GDM1 (cell line): ENCODE results near the gene PSMA7.
"Not testable (repeated sequence)": the region's sequence is repeated elsewhere in the genome, so short reads cannot be mapped to it uniquely, and the experiment has no call there.

Source experiments
- DNase-seq: peaks from one replicate; lab custom pipeline; 2025; lab: John Stamatoyannopoulos, UW

The PSMA7 gene

DNA sequence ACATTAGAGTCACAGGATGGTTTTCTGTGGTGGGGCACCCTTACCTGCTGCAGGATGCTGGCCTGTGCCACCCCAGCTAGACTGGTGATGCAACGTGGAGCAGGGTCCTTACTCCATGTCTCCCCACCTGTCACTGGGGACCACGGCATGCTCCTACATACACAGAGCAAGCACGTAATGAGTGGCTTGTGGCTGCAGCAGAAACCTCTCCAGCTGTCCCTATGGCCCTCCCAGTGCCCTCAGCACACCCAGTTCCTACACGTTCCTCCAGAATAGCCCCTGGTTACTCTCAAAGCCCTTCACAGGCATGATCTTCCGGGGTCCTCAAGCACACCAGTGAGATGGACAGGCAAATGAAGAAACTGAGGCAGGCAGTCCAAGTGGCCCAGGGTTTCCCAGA is 24.1 kb downstream of the PSMA7 start:
- no peak for DNase-seq

DNA sequence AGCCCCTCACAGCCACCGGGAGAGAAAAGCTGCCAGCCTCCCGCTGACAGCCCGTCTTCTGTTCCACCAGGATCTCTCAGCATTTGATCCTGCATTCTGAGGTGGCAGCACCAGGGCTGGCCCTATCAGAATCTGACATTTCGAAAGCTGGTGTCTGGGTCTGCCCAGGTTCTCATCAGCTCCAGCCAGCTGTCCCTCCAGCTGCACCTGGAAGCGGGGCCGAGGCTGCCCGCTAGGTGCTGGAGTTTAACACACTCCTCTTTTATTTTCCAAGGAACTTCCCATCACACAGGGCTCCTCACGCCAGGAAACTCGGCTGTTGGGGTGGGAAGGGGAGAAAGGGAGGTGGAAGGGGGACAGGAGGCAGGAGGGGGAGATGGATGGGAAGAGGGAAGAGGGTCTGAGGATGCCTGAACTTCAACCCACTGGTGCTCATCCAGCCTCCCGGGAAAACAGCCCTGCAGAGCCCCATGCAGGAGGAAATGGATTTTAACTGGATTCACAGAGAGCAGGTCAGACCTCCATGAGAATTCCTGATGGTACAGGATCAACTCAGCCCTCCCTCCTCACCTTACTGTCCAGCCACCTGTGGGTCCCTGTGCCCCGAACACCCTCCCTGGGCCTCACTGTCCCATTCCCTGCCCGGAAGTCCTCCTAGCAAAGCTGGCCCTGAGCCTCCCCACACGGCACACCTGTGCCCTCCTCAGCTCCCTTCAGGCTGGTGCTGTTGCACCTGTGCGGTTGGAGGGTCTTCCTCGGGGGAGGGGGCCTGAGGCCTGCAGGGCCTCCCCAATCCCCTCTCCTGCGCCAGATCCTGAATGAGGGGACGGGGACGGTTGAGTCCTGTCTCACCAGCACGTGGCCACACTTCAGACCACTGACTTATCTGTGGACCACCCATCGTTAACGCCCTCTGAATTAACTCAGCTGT is 24.8 kb downstream of the PSMA7 start:
- DNase-seq: no peak

DNA sequence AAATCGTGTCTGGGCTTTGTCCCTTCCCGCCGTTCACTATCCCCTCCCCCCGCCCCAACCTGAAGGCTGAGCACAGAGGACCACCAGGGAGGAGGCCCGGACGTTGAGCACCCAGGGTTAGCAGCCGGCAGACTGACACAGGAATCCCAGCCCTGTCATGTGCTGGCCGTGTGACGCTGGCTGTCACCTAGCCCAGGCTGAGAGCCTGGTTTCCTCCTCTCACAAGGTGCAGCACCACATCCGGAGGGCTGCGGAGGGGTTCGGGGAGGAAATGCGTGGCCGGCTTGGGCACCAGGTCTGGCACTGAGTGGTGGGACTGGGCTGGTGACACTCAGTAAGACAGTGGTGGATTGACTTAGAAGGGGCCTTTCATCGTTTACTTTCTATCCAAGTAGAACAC is 25.5 kb downstream of the PSMA7 start:
- no peak for DNase-seq

DNA sequence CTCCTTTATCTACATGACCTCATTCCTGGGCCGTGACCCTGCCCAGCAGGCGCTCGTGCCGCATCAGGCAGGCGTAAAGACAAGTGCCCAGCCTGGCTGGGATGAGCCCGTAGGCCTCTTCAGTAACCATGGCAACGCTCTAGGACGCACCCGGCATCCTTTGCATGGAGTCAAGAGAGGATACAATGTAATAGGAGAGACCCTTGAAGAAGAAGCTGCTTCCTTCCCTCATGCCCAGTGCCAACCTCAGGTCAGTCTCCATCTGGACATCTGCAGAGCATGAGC is 25.9 kb downstream of the PSMA7 start:
- no peak for DNase-seq

DNA sequence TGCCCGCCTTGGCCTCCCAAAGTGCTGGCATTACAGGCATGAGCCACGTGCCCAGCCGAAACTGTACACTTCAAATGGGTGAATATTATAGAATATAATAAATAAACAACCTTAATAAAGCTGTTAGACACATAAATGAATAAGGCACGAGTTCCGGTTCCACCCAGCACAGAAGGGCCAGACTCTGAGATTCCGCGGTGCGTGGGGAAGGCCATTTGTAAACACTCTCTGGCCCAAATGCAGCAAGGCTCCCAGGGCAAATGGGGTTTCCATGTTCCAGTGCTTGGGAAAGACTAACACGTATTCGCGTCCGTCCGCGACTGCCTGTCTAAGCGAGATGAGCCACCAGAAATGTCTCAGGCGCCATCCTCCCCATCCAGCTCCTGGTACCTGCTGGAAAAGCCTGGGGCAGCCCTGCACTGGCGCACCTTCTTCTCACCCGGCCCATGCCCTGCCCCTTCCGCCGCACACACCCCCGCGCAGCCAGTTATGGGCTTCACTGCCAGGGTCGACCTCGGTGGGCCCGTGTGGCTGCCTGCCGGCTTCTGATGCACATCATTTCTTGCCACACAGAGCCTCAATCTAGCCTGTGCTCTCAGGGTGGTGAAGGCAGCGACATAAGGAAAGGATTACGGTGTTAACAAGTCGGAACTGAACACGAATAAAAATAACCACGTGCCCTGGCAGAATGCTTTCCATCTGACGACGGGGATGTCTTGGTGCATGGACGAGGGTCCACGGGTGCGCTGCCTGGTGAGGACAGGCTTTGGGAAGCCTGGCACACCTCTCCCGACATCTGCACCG is 26.4 kb downstream of the PSMA7 start:
- DNase-seq: no peak

DNA sequence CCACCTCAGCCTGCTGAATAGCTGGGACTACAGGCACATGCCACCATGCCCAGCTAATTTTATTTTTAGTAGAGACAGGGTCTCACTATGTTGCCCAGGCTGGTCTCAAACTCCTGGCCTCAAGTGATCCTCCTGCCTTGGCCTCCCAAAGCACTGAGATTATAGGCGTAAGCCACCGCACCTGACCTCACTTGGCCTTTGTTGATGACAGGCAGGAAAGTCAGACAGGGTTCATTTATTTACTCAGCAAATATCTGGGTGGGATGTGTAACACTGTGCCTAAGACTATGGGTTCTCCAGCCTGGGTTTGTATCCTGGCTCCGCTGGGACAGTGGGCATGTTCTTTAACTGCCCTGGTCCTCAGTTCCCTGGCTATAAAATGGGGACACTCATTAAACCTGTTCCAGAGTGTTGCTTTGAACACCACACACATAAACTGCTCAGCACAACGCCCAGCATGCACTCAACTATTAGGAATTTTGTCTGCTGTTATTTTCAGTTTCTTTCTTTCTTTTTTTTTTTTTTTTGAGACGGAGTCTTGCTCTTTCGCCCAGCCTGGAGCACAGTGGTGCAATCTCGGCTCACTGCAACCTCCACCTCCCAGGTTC is 27.3 kb downstream of the PSMA7 start:
- DNase-seq: not testable (repeated sequence)

DNA sequence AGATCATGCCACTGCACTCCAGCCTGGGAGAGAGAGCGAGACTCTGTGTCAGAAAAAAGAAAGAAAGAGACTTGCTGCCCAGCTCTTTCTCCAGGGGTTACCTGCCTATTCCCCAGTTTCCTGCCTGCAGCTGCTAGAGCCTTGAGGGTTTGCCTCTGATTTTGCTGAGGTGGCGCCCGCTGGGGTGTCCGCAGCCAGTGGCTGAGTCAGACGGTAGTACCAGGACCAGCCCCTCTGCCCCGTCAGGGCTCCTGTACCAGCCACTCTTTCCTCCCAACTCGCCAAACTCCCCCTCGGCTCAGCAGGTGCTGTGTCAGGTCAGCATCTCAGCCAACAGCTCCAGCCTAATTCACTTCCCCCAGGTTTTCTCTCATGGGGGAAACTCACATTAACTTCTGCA is 28.3 kb downstream of the PSMA7 start:
- DNase-seq: no peak

DNA sequence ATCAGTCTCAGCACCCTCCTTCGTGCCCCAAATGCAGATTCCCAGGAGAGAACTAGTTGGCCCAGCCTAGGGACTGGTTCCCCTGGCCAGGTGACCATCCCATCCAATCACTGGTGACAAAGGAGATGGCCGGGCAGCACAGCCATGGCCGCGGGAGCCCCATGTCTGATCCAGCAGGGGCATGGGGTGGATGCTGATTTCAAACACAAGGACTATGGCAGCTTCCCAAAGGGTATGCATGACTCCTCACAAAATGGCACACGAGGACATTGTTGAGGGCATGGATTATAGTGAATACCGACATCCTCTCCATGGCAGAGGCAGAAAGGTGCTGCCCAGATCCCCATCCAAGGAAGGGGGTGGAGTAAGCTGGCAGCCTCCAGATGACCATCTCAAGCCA is 30.8 kb downstream of the PSMA7 start:
- no peak for DNase-seq

DNA sequence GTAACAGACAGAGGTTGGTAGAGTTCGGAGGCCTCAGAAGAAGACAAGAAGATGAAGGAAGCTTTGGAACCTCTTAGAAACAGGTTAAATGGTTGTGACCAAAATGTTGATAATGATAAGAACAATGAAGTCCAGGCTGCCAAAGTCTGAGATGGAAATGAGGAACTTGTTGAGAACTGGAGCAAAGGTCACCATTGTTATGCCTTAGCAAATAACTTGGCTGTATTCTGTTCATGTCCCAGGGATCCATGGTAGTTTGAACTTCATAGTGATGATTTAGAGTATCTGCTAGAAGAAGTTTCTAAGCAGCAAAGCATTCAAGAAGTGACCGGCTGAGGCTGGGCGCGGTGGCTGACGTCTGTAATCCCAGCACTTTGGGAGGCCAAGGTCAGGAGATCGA is 32.0 kb downstream of the PSMA7 start:
- DNase-seq: no peak

DNA sequence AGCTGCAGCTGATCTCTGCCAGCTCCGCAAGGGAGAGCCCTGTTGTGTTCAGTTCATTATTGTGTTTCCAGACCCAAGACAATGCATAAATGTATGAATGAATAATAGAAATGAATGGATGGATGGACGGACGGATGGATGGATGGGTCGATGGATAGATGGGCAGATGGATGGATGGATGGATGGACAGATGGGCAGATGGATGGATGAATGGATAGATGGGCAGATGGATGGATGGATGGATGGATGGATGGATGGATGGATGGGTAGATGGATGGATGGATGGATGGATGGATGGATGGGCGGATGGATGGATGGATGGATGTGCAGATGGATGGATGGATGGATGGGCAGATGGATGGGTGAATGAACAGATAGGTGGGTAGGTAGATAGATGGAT is 37.6 kb downstream of the PSMA7 start:
- DNase-seq: no peak

DNA sequence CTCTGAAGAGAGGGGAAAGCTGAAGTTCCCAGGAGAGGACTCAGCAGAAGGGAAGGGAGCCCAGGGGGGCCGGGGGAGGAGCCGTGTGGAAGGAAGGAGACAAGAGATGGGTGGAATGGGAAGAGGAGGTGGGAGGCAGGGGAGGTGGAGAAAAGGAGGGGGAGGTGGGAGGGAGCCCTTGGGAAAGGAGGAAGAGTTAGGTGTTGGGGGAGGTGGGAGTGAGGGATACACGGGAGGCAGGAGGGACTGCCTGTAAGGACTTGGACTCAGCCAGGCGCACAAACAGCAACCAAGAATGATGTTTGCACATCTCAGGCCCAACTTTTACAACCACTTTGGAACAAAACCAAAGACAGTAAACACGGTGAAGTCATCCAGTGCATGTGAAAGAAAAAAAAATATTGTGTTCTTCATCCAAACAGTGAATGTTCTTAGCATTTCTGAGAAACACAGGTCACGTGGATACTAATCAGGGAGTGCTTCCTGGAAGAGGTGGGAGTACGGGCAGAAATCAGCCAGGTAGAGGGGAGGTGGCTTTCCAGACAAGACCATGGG is 38.3 kb downstream of the PSMA7 start:
- DNase-seq: no peak

DNA sequence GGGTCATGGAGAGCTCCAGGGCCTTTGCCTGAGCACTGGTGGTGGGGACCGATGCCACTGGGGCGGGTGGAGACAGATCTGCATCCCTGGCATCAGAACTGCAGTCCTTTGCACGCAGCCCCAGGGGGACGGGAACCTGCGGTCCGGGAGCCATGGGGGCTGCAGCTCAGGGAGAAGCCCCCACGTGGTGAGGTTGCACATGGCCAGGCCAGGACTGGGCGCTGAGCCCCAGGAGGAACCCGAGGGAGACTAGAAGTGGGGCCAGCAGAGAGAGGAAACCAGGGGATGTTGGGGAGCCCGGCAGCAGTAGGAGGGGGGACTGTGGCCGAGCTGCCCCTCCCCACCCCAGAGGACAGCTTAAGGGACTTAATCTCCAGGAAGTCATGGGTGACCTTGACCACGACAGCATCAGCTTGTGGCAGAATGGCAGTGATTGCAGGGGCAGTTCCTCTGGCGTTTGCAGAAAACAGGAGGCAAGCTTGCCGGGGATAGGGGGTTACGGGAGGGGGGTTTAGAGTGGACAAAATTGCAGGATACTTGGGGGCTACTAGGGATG is 38.9 kb downstream of the PSMA7 start:
- no peak for DNase-seq

DNA sequence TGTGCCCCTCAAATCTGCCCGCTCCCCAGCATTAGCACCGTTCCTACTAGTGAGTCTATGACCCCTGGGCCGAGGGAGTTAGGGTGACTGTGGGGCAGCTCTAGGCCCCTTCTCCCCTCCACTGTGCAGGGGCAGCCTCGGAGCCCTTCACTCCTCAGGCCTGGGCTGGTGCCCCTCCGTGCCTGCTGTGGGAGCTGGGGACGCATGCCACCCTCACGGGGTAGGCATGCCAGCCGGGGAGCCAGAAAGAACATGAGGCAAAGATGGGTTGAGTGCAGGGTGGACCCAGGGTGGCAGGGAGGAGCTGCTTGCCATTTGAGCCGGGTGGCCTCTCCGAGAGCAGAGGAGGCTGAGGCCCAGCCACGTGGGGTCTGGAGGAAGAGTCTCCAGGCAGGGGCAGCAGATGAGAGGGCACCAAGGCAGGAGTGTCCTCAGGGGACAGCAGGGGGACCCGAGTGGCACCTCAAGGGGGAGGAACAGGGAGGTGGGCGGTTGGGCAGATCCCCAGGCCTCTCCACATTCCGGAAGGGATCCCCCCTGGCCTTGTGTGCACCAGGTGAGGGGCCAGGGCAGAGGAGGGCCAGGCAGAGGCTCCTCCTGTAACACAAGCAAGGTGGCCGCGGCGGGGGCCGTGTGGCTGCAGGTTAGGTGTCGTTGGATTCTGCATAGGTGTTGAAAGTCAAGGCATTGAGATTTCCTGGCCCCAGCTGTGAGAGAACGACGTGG is 39.5 kb downstream of the PSMA7 start:
- DNase-seq: no peak

DNA sequence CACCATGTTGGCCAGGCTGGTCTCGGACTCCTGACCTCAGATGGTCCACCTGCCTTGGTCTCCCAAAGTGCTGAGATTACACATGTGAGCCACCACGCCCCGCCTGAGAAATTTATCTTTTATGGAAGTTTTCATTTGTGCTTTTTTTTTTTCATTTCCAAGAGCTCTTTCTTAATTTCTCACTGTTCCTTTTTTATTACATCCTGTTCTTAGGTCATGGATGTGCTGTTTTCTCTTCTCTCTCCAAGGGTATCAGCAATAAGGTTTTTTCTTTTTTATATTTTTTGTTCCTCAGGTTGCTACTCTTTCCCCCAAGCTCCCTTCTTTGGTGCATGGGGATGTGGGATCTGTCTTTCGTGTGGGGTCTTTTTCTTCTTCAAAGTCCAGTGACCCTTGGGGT is 42.1 kb downstream of the PSMA7 start:
- DNase-seq: no peak

DNA sequence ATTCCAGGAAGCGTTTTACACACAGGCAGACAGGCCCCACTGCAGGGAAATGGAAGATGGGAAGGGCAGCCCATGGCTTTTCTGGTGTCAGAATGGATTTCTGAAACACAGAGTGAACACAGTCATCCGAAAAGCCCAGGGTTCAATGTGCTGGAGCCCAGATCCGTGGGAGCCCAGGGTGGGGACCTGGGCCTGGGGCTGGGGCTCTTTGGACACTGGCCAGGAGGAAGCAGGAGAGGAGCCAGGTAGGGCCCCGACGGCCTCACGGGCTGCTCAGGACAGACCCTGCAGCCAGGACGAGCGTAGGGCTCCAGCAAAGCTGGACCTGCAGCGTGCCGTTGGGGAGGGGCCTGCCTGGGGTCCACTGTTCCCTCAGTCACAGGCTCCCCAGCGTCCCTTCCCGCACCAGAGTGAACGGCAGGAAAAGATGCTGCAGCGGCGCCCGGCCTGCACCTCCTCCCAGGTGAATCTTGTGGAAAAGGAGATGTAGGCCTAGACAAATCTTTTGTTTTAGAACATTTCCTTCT is 45.2 kb downstream of the PSMA7 start:
- no peak for DNase-seq

DNA sequence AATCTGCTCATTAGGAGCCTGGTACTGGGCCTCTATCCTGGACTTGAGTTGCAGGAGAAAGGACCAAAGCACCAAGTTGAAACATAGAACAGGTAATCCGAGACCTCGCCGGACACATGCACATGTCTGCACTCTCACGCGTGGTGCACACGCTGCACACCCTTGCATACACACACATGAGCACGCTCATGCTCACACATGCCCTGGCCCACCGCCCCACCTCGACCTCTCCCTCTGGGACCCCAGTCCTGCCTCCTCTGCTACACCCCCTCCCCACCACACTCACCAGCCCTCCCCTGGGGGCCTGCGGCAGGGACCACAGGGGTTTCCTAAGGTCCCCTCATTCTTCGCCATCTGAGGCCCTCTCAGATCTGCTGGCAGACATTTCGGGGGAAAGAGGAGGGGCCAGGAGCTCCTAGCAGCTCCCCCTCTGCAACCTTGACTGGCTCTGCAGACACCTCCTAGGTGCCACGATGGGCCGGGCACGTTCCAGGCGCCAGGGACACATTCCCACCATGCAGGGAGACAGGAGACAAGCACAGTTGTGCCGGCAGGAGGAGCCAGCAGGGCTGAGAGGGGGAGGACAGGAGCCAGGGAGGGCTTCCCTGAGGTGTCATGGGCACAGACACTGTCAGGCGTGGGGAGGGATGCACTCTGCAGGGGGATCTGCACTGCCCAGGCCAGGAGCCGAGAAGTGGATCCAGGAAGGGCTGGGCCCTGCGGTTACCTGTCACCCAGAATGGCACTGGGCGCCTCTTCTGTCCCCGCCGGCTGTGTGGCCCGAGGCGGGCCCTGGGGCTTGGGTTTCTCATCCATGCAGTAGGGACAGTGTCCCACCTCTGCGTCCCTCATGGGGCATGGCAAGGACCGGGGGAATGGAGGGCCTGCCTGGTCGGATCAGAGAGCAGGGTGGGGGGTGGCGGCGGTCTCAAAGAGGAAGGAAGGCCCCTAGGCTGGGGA is 46.5 kb downstream of the PSMA7 start:
- no peak for DNase-seq

DNA sequence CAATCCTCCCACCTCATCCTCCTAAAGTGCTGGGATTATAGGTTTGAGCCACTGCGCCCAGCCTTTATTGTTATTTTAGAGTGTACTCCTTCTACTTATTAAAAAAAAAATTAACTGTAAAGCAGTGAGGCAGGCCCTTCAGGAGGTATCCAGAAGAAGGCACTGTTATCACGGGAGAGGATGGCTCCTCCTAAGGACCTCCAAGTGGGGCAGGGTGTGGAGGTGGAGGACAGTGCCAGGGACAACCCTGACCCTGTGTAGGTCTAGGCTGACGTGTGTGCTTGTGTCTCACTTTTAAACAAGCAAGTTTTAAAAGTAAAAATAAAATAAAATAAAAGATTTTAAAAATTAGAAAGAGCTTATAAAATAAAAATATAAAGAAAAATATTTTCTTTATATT is 53.8 kb downstream of the PSMA7 start:
- no peak for DNase-seq

DNA sequence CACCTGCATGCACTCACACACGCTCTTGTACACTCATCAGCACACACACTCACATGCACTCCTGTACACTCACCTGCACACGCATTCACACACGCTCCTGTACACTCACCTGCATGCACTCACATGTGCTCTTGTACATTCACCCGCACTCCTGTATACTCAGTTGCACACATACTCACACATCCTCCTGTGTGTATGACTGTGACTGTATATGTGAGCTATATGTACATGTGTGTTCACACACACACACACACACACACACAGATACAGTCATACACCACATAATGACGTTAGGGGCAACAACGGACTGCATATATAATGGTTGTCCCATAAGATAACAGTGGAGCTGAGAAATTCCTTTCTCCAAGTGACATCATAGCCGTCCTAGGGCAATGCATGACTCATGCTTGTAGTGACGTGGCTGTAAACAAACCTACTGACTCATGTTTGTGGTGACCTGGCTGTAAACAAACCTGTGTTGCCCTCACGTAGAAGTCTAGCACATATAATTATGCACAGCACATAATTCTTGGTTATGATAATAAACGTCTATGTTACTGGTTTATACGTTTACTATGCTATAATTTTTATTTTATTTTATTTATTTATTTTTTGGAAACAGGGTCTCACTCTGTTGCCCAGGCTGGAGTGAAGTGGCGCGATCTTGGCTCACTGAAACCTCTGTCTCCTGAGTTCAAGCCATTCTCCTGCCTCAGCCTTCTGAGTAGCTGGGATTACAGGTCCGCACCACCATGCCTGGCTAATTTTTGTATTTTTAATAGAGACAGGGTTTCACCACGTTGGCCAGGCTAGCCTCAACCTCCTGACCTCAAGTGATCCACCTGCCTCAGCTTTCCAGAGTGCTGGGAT is 54.7 kb downstream of the PSMA7 start:
- DNase-seq: no peak

DNA sequence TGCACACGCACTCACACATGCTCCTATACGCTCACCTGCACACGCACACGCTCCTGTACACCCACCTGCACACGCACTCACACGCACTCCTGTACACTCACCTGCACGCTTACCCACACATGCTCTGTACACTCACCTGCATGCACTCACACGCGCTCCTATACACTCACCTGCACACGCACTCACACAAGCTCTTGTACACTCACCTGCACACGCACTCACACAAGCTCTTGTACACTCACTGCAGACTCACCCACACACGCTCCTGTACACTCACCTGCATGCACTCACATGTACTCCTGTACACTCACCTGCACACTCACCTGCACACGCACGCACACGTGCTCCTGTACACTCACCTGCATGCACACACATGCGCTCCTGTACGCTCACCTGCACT is 55.6 kb downstream of the PSMA7 start:
- no peak for DNase-seq
